HG03060 (cell line): ENCODE measurements around the gene GJB5.
"Not testable (repeated sequence)": the region's sequence is repeated elsewhere in the genome, so short reads cannot be mapped to it uniquely, and the experiment has no call there.

Experiments used
- ATAC-seq: cut with Tn5 transposase; IDR thresholded peaks from one replicate; pipeline ENCODE4 v1.9.1; 2021; ENCODE audit warnings: low read depth, moderate number of reproducible peaks; ENCODE audit not compliant: unreplicated experiment

GJB5 gene

DNA sequence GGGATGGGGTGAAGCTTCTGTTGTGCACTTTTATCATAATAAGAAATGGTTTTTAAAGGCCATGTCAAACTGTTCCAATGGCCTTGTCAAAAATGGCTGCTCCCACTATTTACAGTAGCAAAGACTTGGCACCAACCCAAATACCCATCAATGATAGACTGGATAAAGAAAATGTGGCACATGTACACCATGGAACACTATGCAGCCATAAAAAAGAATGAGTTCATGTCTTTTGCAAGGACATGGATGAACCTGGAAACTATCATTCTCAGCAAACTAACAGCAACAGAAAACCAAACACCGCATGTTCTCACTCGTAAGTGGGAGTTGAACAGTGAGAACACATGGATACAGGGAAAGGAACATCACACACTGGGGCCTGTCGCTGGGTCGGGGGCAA is 18.3 kb downstream of the GJB5 start:
- ATAC-seq, result not testable (repeated sequence)

DNA sequence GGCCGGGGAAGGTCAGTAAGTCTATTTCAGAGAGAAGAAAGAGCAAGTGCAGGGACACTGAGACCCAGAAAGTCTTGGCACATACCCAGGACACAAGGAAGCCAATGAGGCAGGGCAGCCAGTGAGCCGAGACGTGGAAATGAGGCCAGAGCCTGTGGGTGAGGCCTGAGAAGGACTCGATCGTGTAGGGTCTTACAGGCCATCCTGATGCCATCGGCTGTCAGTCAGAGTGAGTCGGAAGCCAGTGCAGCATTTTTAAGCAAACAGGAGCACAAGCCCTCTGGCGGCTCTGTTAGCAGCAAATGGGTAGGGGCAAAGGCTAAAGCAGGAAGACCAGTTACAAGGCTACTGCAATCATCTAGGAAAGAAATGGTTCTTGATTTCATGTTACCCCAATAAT is 20.1 kb downstream of the GJB5 start:
- ATAC-seq, result no peak

DNA sequence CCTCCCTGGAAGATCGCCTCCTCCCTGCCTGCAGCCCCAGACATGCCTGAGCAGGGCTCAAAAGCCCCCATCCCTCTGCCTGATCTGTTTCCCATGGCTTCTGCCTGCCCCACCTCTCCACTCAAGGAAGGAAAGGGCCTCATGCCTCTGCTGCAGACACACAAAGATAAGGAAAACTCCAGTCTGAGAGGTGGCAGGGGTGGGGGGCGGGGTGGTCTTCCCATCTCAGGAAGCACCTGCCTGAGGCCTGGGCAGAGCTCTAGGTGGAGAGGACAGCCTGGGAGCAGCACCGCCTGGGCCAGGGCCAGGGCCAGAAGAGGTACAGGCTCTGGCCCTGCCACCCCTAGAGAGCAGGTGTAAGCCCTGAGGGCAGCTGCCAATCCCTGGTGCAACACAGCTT is 22.1 kb downstream of the GJB5 start:
- ATAC-seq, result no peak

DNA sequence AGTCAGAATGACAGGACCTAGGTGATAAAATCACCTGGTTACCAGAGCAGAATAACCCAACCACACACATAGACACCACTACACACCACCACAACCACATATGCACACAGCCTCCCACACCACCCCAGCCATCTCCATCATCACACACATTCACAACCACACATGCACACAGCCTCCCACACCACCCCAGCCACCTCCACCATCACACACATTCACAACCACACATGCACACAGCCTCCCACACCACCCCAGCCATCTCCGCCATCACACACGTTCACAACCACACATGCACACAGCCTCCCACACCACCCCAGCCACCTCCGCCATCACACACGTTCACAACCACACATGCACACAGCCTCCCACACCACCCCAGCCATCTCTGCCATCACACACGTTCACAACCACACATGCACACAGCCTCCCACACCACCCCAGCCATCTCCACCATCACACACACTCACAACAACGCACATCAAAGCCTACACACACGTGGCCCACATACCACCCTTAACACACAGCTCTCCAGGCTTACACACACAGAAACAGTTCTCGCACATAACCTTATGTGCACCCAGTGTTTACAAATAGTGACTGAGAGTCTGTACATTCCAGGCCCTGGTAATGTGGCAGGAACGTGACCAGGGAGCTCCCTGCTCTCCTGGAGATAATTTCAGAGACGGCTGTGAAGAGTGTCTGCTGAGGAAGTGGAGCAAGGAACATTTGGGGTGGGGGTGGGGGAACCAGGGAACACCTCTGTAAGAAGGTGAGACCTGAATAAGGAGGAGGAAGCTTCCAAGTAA is 22.9 kb downstream of the GJB5 start:
- ATAC-seq, result no peak

DNA sequence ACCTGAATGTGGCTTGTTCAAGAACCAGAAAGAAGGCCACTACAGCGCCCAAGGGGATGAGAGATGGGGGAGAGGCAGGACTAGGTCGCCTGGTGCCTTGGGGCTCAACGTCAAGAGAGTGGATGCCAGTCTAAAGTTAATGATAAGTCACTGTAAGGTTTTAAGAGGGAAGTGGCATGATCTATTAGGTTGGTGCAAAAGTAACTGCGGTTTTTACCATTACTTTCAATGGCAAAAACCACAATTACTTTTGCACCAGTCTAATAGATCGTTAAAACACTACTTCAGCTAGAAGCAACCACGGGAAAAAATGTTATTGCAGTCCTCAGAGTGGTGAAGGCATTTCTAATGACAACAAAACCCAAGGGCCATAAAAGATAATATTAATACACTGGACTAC is 23.5 kb downstream of the GJB5 start:
- no peak for ATAC-seq

DNA sequence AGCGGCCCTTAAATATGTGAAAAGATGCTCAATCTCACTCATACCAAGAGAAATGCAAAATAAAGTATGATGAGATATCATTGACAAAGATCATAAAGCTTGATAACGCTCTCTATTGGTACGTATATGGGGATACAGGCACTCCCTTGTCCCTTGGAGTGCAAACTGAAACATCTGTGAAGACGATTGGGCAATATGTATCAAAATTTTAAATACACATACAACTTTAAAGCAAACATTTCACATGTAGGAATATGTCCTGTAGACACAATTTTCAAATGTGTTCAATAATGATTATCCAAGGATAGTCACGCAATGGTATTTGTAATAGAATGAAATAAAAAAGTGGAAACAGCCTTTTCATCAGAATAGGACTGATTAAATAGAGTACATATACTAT is 24.2 kb downstream of the GJB5 start:
- ATAC-seq, result no peak

DNA sequence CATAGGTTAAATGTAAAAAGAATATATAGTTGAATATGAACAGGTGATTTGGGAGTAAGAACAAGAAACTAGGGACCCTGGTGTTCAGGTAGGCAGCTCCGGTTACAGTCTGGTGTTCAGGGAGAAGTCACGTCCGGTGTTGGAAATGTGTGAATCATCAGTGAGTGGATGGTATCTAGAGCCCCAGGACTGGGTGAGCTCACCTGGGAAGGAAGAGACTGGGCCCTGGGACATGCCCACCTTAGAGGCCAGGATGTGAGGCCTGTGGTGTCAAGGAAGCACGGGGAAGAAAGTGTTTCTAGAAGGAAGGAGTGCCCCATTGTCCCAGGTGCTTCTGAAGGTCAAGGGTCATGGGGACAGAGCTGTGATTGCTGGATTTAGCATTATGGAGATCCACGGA is 24.7 kb downstream of the GJB5 start:
- ATAC-seq, result no peak

DNA sequence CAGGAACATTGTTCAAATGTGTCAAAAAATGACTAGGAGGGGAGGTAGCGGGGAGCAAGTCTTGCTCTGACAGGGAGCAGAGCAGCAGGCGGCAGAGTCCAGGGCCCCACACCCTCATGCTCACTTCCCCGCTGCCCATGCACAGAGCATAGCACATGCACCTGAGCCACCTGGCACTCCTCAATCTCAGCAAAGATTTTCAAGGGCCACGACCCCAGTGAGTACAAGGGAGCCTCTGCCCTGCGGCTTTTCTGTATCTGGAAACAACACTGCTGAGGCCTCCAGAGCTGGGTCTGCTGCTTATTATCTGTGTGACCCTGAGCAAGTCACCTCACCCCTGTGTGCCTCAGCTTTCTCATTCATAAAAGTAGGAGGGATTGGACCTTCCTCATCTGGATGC is 25.1 kb downstream of the GJB5 start:
- ATAC-seq, result no peak

DNA sequence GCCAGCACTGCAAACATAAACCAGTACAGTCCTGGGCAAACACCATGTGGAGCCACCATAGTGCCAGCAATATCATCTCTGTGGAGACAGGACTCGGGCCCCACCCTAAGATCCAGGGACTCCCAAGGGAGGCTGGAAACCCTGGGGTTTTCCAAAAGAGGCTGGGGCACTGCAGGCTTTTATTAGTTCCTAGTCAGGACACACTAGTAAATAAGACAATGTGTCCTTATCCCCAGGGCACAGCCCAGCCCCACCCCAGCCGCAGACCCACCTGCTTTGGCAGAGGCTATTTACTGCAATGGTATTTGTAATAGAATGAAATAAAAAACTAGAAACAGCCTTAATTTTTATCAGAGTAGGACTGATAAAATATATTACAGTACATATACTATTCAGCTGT is 25.7 kb downstream of the GJB5 start:
- ATAC-seq, result no peak

DNA sequence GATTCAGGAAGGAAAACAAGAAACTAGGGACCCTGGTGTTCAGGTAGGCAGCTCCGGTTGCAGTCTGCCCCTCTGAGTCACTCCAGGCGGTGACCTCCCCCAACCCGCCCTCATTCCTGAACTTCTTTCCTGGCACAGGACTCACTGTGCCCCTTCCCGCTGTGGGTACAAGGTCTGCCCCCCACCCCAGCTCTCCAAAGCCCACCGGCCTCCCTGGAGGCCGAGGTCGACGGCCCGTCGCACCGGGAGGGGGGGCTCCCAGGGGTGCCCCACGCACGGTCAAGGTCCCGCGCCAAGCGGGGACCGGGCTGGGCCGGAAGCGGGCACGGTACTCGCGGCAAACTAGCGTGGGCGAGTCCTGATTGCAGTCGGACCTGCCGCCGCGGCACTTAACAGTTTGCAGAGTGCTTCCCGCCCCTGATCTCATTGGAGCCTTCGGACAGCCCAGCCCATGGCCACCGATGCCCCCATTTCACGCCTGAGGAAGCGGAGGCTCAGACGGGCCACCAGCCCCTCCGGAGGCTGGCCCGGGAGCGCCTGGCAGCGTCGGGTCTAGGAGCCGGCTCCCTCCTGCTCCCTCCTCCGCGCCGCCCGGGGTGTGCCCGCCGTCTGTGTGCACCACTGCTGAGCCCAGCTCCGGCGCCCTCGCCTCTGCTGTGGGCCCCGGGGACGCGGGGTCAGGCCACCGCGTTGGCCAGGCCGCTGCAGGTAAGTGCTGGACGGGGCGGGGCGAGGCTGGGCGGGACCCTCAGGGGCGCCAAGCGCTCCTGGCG is 26.4 kb downstream of the GJB5 start, which contains the start of gene GJB3:
Gene GJB3, plus strand, starts transcription at position 144 of the 773 bp plus-strand sequence. CDS start 3,549 bp downstream, outside the sequence.
- ATAC-seq, result no peak

DNA sequence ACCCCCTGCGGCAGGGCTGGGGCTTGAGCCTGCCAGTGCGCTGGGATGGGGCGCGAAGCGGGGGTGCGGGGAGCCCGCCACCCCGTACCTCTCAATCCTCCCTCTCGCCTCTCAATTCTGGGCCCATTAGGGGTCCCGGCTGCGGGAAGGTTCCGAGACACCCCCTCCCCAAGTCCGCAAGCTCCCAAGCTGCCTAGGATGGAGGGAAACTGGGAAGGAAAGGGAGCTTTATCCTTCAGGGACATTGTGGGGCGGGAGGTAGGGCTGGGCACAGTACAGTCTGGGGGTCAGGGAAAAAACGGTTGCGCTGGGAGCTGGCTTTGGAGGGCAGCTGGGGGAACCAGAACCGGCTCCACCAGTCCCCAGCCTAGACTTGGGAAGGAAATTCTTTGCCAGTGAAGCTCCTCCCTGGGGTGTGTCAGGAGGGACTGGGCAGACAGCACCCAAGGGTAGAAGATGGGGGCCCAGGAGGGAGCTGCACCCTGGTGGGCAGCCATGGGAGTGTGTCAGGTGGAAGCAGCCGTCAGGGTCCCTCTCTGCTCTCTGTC is 27.1 kb downstream of the GJB5 start:
- no peak for ATAC-seq

DNA sequence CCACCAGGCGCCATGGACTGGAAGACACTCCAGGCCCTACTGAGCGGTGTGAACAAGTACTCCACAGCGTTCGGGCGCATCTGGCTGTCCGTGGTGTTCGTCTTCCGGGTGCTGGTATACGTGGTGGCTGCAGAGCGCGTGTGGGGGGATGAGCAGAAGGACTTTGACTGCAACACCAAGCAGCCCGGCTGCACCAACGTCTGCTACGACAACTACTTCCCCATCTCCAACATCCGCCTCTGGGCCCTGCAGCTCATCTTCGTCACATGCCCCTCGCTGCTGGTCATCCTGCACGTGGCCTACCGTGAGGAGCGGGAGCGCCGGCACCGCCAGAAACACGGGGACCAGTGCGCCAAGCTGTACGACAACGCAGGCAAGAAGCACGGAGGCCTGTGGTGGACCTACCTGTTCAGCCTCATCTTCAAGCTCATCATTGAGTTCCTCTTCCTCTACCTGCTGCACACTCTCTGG is 29.9 kb downstream of the GJB5 start:
- ATAC-seq, result no peak

DNA sequence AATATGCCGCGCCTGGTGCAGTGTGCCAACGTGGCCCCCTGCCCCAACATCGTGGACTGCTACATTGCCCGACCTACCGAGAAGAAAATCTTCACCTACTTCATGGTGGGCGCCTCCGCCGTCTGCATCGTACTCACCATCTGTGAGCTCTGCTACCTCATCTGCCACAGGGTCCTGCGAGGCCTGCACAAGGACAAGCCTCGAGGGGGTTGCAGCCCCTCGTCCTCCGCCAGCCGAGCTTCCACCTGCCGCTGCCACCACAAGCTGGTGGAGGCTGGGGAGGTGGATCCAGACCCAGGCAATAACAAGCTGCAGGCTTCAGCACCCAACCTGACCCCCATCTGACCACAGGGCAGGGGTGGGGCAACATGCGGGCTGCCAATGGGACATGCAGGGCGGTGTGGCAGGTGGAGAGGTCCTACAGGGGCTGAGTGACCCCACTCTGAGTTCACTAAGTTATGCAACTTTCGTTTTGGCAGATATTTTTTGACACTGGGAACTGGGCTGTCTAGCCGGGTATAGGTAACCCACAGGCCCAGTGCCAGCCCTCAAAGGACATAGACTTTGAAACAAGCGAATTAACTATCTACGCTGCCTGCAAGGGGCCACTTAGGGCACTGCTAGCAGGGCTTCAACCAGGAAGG is 30.5 kb downstream of the GJB5 start:
- ATAC-seq, result no peak

DNA sequence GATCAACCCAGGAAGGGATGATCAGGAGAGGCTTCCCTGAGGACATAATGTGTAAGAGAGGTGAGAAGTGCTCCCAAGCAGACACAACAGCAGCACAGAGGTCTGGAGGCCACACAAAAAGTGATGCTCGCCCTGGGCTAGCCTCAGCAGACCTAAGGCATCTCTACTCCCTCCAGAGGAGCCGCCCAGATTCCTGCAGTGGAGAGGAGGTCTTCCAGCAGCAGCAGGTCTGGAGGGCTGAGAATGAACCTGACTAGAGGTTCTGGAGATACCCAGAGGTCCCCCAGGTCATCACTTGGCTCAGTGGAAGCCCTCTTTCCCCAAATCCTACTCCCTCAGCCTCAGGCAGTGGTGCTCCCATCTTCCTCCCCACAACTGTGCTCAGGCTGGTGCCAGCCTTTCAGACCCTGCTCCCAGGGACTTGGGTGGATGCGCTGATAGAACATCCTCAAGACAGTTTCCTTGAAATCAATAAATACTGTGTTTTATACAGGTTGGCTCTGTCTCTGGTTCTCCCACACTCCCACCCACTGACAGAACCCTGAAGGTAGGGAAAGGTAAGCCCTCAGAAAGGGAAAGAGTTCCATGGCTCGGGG is 31.1 kb downstream of the GJB5 start:
- ATAC-seq, result no peak

DNA sequence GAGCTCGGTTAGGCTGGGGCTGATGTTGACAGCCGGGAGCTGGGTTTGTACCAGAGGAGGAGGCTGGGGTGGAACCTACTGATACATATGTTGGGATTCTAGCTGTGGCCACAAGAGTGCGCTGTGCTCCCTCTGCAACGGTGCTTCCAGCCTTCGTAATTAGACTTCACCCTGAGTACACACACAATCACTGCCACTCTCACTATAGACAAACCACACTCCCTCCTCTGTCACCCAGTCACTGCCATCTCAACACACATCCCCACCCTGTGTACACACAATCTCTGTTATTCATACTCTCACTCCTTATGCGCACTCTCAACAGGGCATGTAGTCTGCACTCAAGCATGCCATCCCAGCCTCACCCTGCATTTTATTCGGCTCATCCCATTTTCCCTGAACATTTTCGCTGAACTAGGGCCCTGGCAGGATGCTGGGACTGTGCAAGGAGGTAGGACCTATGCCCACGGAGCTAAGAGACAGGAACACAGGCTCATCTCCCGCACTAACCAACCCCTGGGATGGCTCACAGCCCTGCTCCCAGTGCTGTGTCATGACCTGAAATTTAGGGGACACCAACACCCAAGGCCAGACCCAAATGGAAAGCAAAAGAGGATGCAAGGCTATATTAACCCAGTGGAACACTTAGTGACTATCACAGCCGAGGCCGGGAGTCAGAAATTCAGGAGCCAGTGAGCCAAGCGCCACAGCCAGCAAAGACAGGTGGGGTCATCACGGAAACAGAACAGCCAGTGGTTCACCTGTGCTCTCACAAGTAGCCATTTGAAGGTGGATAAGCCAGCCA is 31.9 kb downstream of the GJB5 start:
- ATAC-seq, result no peak

DNA sequence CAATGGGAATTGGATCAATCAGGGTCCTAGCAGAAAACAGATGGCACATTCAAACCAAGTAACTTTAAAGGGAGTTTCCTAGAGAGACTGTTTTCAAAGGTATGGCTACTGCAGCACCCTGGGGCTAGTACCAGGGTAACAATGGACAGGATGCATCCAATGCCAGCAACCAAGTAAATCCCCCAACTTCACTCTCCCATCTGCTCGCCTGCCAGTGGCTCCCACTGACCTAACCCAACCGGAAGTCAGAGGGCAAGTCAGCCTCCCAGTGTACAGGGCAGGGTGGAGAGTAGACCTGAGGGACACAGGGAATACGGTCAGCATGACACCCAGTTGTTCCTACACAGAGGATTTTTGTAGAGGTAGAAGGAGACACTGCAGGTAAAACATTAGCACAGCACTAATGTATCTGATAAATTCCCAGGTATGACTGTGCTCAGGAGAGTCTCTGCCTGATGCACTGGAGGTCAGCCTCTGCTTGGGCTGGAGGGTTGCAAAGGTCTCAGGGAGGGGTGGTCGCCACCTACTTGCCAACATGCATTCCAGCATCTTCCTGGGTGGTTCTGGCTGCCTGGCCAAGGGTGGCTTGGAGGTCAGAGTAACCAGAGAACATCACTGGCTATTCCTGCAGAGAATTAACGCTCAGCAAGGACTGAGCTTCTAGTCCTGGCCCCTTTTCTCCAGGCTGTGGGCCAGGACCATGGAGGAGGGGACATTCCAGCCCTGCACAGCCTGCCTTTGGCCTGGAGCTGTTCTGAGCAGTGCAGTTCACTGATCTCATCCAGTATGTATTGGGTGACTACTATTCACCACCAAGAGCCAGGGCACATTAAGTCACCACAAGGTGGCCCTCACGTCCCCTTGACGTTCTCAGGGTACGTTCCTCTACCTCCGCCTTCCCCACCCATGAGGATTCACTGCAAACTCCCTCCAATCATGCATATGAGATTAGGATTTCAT is 32.9 kb downstream of the GJB5 start:
- no peak for ATAC-seq

DNA sequence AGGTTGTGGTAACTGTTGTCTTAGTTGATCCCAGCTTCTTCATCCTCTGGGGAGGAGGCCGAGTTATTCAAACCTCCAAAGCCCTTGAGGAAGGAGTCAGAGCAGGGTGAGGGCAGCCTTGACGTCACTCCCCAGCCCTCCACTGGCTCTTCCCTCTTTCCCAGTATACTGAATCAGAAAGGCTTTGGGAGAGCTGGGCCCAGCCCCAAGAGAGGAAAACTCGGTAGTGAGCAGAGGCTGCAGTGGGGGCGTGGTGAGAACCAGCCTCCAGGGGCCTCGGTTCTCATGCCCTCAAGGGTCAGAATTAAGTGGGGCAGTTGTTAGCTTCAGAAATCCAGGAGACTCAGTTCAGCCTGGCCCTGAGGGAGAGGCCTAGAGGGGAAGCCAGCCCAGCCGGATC is 36.1 kb downstream of the GJB5 start:
- ATAC-seq, result no peak

DNA sequence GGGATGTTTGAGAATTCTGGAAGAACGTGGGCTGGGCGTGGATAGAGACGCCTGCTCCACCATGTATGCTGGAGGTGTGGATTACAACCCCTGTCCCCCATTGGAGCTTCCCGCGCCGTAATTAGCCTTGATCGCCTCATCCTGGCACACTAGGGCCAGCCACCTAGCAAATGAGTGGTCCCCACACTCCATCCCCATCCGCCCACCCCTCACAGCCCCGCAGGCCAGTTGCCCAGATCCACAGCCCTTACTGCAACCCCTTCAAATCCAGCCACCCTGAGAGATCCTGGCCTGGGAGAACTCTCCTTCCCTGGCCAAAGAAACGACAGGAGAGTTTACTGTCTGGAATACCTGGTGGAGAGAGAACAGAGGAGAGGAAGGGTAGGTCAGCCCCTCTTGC is 37.6 kb downstream of the GJB5 start:
- no peak for ATAC-seq
